SKM-1 (cell line): ENCODE data around the gene TM9SF3.

ENCODE experiments used
- DNase-seq: peaks from one replicate; lab custom pipeline; 2025; ENCODE audit not compliant: unreplicated experiment; lab: John Stamatoyannopoulos, UW

Gene TM9SF3

GRCh38 chr10:96586419-96587263 is at the start of gene TM9SF3:
Gene TM9SF3 (minus strand): TSS chr10:96587012. CDS start chr10:96586835, 177 bp downstream.
- peak; percentile 75 for DNase-seq

GRCh38 chr10:96636551-96636950 is 49.7 kb upstream of the TM9SF3 start:
- DNase-seq, result no peak

- no peak for DNase-seq
These were observed 46.3 kb upstream of the TM9SF3 start for GRCh38 chr10:96632974-96633710.

GRCh38 chr10:96627292-96627691 is 40.5 kb upstream of the TM9SF3 start:
- DNase-seq, result no peak

- no peak for DNase-seq
These were observed 40.0 kb upstream of the TM9SF3 start for GRCh38 chr10:96626795-96627194.

GRCh38 chr10:96625173-96625572 is 38.4 kb upstream of the TM9SF3 start:
- DNase-seq, result no peak

- no peak for DNase-seq
These were observed 35.4 kb upstream of the TM9SF3 start for GRCh38 chr10:96622013-96622787.

GRCh38 chr10:96619796-96620773 is 33.3 kb upstream of the TM9SF3 start:
- no peak for DNase-seq

- no peak for DNase-seq
These were observed 32.3 kb upstream of the TM9SF3 start for GRCh38 chr10:96619120-96619519.

- no peak for DNase-seq
These were observed 31.8 kb upstream of the TM9SF3 start for GRCh38 chr10:96618653-96619052.

- no peak for DNase-seq
These were observed 30.1 kb upstream of the TM9SF3 start for GRCh38 chr10:96616961-96617360.

GRCh38 chr10:96614515-96614914 is 27.7 kb upstream of the TM9SF3 start:
- no peak for DNase-seq

GRCh38 chr10:96613576-96613975 is 26.8 kb upstream of the TM9SF3 start:
- no peak for DNase-seq

- no peak for DNase-seq
These were observed 25.4 kb upstream of the TM9SF3 start for GRCh38 chr10:96612055-96612830.

GRCh38 chr10:96610817-96611216 is 24.0 kb upstream of the TM9SF3 start:
- DNase-seq, result no peak

GRCh38 chr10:96609510-96609909 is 22.7 kb upstream of the TM9SF3 start:
- no peak for DNase-seq

- DNase-seq, result no peak
These were observed 22.0 kb upstream of the TM9SF3 start for GRCh38 chr10:96608805-96609204.

GRCh38 chr10:96608262-96608661 is 21.4 kb upstream of the TM9SF3 start:
- no peak for DNase-seq

GRCh38 chr10:96606946-96607345 is 20.1 kb upstream of the TM9SF3 start:
- no peak for DNase-seq

- no peak for DNase-seq
These were observed 19.4 kb upstream of the TM9SF3 start for GRCh38 chr10:96606216-96606615.
